ENCODE measurements around the gene C1orf159. TPM values are rescaled to one million over a fixed set of nuclear protein-coding genes. Genes with fewer than 3 reads are reported as not detected.

C1orf159 gene
- polyA plus RNA-seq, 1 donor (not counting 4 experiments of a cell fraction or from before 2014, with no cell fraction given) = 6.1 TPM

GRCh38 chr1:1161683-1162079 is 45.8 kb upstream of the C1orf159 start:
- H4K20me1 ChIP-seq (ENCODE audit: control insufficient read depth, extremely low read depth, insufficient read depth, low read length) = peaks cover 4% of the 10 kb centered on the region
- no peaks in the 10 kb centered on the region for H3K9me3 ChIP-seq (ENCODE audit: control insufficient read depth, low read depth, low read length)
- dilution Hi-C loops (cut with MboI; ENCODE audit: extremely low pct_ligation_motif_present, low sequenced_read_pairs) = no loop called here
- no peaks in the 10 kb centered on the region for H3K9me1 ChIP-seq (ENCODE audit: control insufficient read depth, extremely low read depth, insufficient read depth, low read length)
- TF ChIP-seq CTCF (optimal IDR thresholded peaks at IDR 0.05 in 1 of 3, IDR thresholded peaks at IDR 0.05 in 1 of 3, conservative IDR thresholded peaks at IDR 0.05 in 1 of 3; ENCODE audit: extremely low read depth in 1 of 3, insufficient read depth in 2 of 3, low read length in 3 of 3) (no peak), EZH2 (IDR thresholded peaks at IDR 0.05; ENCODE audit: low read length) (no peak)
- H3K27ac ChIP-seq (ENCODE audit: control insufficient read depth, insufficient read depth, low read length) = no peak overlapping the region
- no peak for DNase-seq (ENCODE audit: low read depth, low spot score)
- no peak for FAIRE-seq
- H2AFZ ChIP-seq (ENCODE audit: control insufficient read depth, low read length) = no peak overlapping the region
- no peak overlapping the region for H3K9ac ChIP-seq (ENCODE audit: control insufficient read depth, extremely low read depth, insufficient read depth, low read length)
- no peak overlapping the region for H3K4me3 ChIP-seq (ENCODE audit: control insufficient read depth in 2 of 3, extremely low read depth in 1 of 3, insufficient read depth in 2 of 3, low read depth in 1 of 3, low read length in 3 of 3)
- H3K4me2 ChIP-seq (ENCODE audit: control insufficient read depth, extremely low read depth, insufficient read depth, low read depth, low read length) = no peak overlapping the region
- H3K27me3 ChIP-seq (ENCODE audit: control insufficient read depth, extremely low read depth, insufficient read depth, low read length) = no peaks in the 10 kb centered on the region
- no peaks in the 10 kb centered on the region for H3K36me3 ChIP-seq (ENCODE audit: control insufficient read depth in 2 of 2, extremely low read depth in 1 of 2, insufficient read depth in 2 of 2, low read length in 2 of 2)
- H3K4me1 ChIP-seq (ENCODE audit: control insufficient read depth, extremely low read depth, insufficient read depth, low read length) = peaks cover 23% of the 10 kb centered on the region
- peaks cover 35% of the 10 kb centered on the region for H3K79me2 ChIP-seq (ENCODE audit: control insufficient read depth, insufficient read depth, low read length)

DNA sequence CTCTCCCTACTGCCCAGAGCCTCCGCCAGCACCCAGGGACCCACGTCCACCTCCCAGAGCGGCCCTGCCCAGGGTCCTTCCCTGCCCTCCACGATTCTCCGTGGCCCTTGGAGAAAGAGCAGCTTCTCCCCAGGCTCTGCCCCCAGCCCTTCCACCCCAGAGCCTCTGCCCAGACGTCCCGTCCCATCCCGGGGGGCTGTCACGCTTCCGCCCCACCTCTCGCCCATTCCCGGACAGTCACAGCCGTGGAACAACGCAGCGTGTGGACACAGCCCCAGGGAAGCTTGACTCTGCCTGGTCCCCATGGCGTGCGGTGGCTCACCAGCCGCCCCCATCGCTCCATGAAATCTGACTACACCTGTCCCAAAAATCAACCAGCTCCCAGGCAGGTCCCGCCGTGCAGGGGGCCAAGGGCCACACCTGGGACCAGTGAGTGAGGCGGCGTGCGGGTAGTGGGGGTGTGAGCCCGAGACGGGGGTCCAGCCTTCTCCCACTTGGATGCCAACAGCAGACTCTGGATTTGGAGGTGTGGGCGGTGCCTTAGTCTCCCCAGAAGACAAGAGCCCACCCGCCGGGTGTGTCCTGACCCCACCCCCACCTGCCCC is 45.3 kb upstream of the C1orf159 start:
- no peaks in the 10 kb centered on the region for H3K27me3 ChIP-seq (ENCODE audit: control insufficient read depth, extremely low read depth, insufficient read depth, low read length)
- H2AFZ ChIP-seq (ENCODE audit: control insufficient read depth, low read length) = no peak overlapping the region
- peaks cover 4% of the 10 kb centered on the region for H4K20me1 ChIP-seq (ENCODE audit: control insufficient read depth, extremely low read depth, insufficient read depth, low read length)
- DNase-seq (ENCODE audit: low read depth, low spot score) = no peak
- H3K79me2 ChIP-seq (ENCODE audit: control insufficient read depth, insufficient read depth, low read length) = peaks cover 30% of the 10 kb centered on the region
- H3K9ac ChIP-seq (ENCODE audit: control insufficient read depth, extremely low read depth, insufficient read depth, low read length) = no peak overlapping the region
- H3K4me3 ChIP-seq (ENCODE audit: control insufficient read depth in 2 of 3, extremely low read depth in 1 of 3, insufficient read depth in 2 of 3, low read depth in 1 of 3, low read length in 3 of 3) = no peak overlapping the region
- H3K4me2 ChIP-seq (ENCODE audit: control insufficient read depth, extremely low read depth, insufficient read depth, low read depth, low read length) = no peak overlapping the region
- no peaks in the 10 kb centered on the region for H3K36me3 ChIP-seq (ENCODE audit: control insufficient read depth in 2 of 2, extremely low read depth in 1 of 2, insufficient read depth in 2 of 2, low read length in 2 of 2)
- no peaks in the 10 kb centered on the region for H3K9me1 ChIP-seq (ENCODE audit: control insufficient read depth, extremely low read depth, insufficient read depth, low read length)
- no peak overlapping the region for H3K27ac ChIP-seq (ENCODE audit: control insufficient read depth, insufficient read depth, low read length)
- no peaks in the 10 kb centered on the region for H3K9me3 ChIP-seq (ENCODE audit: control insufficient read depth, low read depth, low read length)
- dilution Hi-C loops (cut with MboI; ENCODE audit: extremely low pct_ligation_motif_present, low sequenced_read_pairs) = no loop called here
- peaks cover 22% of the 10 kb centered on the region for H3K4me1 ChIP-seq (ENCODE audit: control insufficient read depth, extremely low read depth, insufficient read depth, low read length)
- no peak for FAIRE-seq
- TF ChIP-seq EZH2 (IDR thresholded peaks at IDR 0.05; ENCODE audit: low read length) = no peak
- no peak for TF ChIP-seq CTCF (optimal IDR thresholded peaks at IDR 0.05 in 1 of 3, IDR thresholded peaks at IDR 0.05 in 1 of 3, conservative IDR thresholded peaks at IDR 0.05 in 1 of 3; ENCODE audit: extremely low read depth in 1 of 3, insufficient read depth in 2 of 3, low read length in 3 of 3)

Data from keratinocyte (primary cell).